AG08396 (cell line): ENCODE results near the gene MYH11.
"Not testable (repeated sequence)": the region's sequence is repeated elsewhere in the genome, so short reads cannot be mapped to it uniquely, and the experiment has no call there.

Source experiments
- DNase-seq: peaks from one replicate; pipeline ENCODE4 v3.0.0; 2012; ENCODE audit warnings: low spot score, mixed read lengths

The MYH11 gene

GRCh38 chr16:15810411-15810810 is 46.4 kb downstream of the MYH11 start:
- DNase-seq, result no peak

GRCh38 chr16:15809297-15809696 is 47.5 kb downstream of the MYH11 start:
- DNase-seq, result not testable (repeated sequence)

DNA sequence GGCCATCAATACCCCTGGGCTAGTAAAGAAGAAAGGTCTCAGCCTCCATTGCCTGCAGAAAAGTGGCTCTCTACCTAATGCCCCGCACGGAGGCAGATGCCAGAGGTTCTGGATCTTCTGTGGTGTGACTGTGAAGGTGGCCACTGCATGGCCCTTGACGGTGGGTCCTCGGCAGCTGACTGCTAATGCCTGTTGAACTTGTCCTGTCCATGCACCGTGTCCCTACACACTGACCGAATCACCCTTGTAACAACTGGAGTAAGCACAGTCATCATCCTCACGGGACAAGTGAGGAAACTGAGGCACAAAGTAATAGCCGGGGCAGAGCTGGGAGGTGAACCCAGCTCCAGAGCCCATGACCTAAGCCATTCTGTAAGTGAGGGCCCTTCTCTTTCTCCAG is 48.8 kb downstream of the MYH11 start:
- no peak for DNase-seq

DNA sequence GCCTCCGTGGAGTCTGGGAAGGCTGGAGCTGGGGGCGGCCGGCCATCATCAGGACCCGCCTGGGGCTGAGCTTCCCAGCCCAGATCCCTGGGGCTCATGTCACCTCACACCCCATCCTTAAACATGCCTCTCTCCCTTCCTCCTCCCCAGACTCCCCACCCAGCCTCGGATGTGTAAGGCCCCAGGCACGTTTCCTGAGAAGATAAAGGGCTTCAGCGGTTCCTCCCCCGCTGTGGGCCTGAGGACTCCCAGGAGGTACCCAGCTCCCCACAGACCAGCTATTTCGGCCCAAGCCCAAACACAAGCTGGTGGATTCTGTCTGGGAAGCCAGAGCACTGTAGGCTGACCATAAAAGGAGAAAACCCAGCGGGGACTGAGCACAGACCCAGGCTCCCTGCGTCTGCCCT is 49.2 kb downstream of the MYH11 start:
- no peak for DNase-seq

DNA sequence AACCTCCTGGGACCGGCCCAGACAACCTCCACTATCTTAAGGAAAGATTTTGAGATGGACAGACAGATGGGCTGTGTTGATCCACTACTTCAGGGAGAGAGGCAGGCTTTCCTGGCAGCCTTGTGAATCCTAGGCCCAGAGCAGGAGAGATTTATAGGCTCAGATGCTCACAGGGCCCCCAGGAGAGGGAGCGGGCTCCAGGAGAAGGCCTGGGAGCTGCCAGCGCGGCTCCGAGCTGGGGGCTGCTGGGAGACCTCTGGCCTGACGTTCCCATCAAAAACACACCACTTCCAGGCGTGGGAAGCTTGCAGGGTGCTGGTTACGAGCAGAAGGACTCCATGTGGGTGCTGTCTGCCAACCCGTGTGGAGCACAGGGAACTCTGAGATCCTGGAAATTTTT is 53.2 kb downstream of the MYH11 start:
- no peak for DNase-seq

DNA sequence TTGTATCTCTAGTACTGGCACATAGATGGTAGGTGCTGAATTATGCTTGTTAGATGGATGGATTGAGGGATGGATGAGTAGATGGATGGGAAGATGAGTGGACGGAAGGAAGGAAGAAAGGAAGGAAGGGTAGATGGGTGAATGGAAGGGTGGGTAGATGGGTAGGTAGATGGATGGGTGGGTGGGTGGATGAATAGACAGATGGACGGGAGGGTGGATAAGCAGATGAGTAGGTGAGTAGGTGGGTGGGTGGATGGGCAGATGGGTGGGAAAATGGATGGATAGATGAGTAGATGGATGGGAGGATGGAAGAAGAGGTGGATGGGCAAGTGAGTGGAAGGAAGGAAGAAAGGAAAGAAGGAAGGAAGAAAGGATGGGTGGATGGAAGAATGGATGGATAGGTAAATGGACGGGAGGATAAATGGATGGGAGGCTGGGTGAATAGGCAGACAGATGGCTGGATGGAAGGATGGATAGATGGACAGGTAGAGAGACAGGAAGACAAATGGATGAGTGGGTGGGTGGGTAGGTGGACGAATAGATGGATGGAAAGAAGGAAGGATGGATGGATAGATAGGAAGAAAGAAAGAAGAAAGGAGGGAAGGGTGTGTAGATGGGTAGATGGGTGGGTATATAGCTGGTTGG is 56.9 kb downstream of the MYH11 start:
- DNase-seq, result no peak

DNA sequence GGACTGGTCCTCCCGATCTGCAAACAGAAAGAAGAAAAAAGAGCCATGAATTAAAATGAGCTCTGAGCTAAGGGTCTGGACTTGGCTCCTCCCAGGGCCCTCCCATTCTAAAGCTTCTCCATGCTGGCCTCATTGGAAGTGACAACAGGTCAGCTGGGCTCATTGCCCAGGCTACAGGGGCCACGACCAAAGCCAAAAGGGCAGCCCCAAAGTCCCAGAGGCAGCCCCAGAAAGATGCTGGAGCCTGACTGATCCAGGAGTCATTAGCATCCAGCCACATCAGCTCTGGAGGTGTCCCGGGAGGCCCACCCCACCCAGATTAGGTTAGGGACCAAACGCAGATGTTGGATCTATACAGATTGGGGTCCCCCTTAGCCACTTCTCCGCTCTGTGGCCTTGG is 58.2 kb downstream of the MYH11 start:
- DNase-seq, result no peak

DNA sequence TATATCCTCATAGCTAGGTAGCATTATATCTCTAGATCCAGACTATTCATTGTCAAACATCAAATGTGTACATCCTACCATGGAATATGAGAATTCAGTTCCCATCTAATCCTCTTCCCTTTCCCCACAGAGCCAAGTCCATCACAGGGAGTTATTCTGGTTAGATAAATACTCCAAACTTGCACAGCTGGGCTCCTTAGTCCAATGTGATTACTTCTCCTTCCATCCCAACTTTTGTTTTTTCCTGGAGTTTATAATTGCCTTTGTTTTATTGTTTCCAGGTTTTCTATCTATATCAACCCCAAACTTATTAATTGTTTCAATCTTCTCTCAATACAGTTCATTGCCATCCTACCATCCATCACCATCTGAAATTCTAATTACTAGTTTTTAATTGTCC is 59.9 kb downstream of the MYH11 start:
- no peak for DNase-seq

GRCh38 chr16:15795615-15796014 is 61.2 kb downstream of the MYH11 start:
- DNase-seq, result no peak

GRCh38 chr16:15792563-15792971 is 64.3 kb downstream of the MYH11 start:
- DNase-seq, result no peak

- DNase-seq, result no peak
Observed at GRCh38 chr16:15790458-15790857, 66.4 kb downstream of the MYH11 start.

DNA sequence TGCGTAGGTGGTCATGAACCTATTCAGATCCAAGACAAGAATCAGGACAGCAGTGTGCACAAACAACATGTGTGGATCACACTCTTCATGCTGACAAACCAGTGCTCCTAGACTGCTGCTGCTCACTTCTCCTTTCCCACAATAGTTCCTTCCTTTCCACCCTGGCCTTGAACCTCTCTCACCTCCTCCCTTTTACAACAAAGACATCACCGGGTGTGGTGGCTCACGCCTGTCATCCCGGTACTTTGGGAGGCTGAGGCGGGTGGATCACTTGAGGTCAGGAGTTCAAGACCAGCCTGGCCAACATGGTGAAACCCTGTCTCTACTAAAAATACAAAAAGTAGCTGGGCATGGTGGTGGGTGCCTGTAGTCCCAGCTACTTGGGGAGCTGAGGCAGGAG is 67.0 kb downstream of the MYH11 start:
- DNase-seq, result not testable (repeated sequence)

DNA sequence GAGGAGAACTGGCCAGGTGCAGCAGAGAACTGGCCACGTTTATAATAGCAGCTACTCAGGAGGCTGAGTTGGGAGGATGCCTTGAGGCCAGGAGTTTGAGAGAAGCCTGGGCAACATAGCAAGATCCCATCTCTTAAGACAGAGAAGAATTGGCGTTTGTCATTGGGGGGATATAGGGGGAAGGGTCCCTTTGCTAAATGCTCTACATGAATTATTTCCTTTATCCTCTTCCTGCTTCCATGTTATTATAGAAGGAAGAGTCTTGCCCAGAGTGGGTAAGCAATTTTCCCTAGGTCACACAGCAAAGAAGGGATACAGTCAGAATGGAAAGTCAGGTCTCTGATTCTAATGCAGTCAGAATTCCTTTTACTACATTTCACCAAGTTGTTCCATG is 68.0 kb downstream of the MYH11 start:
- DNase-seq, result no peak

- no peak for DNase-seq
Observed at GRCh38 chr16:15786501-15786900, 70.3 kb downstream of the MYH11 start.

DNA sequence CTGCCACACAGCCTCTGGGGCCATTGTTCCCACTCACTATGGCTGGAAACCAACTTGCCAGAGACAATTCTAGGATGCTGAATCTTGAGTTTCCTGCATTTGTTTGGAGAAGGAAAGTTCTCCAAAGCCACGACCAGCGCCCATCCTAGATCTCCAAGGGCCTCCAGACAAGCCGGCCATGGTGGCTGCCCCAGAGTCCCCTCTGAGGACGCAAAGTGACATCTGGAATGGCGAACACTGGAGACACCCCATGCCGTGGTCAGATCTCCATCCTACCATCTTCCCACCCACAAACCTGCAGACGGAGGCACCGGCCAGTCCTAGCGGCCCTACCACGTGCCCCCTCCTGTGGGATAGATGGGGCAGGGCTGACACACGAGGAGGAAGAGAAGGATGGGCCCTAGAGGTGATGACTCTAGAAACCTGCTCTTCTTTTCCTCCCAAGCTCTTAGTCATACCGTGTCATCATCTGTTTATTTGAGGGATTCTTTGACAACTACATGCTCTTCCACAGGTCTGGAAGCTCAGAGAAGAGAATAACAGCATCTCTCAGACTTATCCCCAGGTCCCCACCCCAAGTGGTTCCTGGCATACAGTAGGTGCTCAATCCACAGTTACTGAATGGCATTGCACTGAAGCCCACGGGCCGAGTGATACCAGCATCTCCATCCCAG is 71.3 kb downstream of the MYH11 start:
- no peak for DNase-seq

DNA sequence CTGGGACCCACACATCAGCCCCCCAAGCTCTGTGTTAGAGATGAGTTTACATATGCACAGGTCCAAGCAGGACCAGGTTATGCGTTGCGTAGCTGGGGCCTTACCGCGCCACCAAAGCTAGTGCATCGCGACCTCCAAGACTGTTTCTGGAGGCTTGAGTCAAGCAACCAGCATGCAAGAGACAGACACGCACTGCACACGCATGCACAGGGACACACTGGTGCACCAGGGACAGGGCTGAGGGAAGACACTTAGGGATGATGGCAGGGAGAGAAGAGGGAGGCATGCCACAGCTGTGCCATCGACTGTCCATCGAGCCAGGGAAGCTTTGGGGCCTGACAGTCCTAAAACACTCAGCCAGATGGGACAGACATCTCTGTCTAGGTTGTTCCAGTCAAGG is 72.8 kb downstream of the MYH11 start:
- no peak for DNase-seq

- DNase-seq, result no peak
Observed at GRCh38 chr16:15782573-15783365, 74.1 kb downstream of the MYH11 start.

DNA sequence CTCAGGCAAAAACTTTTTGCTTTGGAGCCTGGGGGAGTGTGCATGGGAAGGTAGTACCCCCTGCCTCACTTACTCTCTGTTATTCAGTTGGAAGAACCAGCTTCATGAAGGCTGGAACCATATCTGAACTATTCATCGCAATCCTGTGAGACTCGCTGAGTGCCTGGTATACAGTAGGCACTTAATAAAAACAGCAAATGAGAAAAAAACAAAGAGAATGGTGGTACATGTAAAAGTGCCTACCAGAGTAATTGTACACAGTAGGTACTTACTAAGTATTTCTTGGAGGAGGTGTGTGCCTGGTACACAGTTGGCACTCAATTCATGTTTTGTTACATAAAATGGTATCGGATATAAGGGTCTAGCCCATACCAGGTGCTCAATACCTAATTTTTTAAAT is 75.2 kb downstream of the MYH11 start:
- DNase-seq, result no peak

DNA sequence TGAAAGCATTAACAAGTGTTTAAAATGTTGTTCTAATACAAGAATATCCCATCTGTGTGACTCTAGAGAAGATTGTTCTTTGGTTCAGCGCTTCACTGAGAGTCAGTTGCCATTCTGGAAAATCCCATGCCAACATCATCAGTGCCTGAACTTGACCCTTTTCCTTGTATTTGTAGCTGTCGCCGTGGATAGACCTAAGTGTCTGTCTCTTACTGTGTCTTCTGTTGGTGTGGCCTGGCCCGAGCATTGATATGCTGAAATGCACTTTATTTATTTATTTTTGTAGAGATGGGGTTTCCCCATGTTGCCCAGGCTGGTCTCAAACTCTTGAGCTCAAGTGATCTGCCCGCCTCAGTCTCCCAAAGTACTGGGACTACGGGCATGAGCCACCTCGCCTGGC is 76.0 kb downstream of the MYH11 start:
- no peak for DNase-seq

DNA sequence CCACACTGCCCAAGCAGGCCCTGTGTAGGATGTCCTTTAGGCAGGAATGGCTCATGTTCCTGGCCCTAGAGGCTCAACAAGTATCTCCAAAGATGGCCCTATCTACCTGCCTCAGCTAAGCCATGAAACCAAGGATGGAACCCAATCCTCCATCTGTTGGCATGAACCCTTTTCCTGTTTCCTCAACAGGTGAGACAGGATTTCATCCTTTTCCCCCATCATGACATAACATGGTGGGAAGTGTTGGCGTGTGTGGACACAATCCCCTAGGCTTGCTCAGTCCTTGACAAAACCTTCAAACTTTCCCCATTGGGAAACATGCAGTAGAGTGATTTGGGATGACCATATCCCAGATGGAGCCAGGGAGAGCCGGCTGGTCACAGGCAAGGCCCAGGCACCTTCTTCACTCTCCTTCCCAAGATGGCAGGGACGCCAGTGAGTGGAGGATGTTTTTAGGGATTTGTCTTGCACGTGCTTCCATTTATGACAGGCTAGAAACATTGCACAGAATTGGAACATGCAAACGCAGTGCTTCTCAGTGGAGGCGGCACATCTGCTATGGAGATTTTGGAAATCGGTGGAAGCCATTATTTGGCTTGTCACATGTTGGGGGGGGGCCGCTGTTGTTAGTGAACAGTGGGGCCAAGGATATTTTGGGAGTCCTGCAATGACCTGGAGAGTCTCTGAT is 77.0 kb downstream of the MYH11 start:
- no peak for DNase-seq

GRCh38 chr16:15778999-15779614 is 77.7 kb downstream of the MYH11 start:
- DNase-seq, result no peak

DNA sequence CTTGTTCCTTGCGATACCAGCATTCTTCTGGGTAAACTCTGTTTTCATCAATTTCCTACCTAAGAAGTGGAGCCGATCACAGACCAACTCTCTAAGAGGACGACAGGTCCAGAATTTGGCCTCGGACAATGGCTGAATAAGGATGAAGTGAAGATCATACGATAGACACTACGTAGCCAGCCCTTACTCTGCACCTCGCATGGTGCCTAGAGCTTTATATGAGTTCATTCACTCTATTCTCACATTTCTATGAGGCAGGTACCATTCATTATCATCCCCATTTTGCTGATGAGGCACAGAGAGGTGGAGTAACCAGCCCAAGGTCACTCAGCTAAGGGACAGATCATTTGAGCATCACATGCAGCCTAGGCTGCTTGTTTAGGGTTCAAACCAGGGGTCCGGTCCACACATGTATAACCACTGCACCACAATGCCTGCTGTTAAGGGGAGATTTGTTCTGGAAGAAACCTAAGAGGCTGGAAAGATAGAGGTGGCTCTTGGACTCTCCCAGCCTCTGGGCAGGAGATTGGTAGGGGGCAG is 78.6 kb downstream of the MYH11 start:
- no peak for DNase-seq
